Central memory CD8-positive, alpha-beta T cell (primary cell): Measurements from ENCODE around the gene TIMP1.

Experiments
- ATAC-seq: fragments of 150-1000 bp; cut with Tn5 transposase; replicated peaks from 2 replicates; pipeline ENCODE4 v1.10.0; 2022; ENCODE audit warnings: mild to moderate bottlenecking, moderate FRiP score, moderate number of reproducible peaks; ENCODE audit not compliant: poor library complexity, severe bottlenecking; ENCODE audit errors: extremely low read depth
- DNase-seq, 2 donors: peaks; one replicate each; pipeline ENCODE4 v3.0.0; 2021; ENCODE audit warnings: low spot score in 2 of 2
- H3K27ac Mint-ChIP-seq: one replicate; pipeline ENCODE4 v1.8.0; 2022; ENCODE audit warnings: low read depth, mild to moderate bottlenecking, moderate library complexity, mixed read lengths
- H3K27me3 Mint-ChIP-seq: one replicate; pipeline ENCODE4 v1.8.0; 2022; ENCODE audit warnings: mixed read lengths
- H3K36me3 Mint-ChIP-seq: one replicate; pipeline ENCODE4 v1.8.0; 2022; ENCODE audit warnings: mild to moderate bottlenecking, moderate library complexity, mixed read lengths; ENCODE audit not compliant: insufficient read depth
- H3K4me1 Mint-ChIP-seq: one replicate; pipeline ENCODE4 v1.8.0; 2022; ENCODE audit warnings: mixed read lengths
- H3K4me3 Mint-ChIP-seq: one replicate; pipeline ENCODE4 v1.8.0; 2022; ENCODE audit warnings: mild to moderate bottlenecking, moderate library complexity, mixed read lengths
- H3K9me3 Mint-ChIP-seq: one replicate; pipeline ENCODE4 v1.8.0; 2022; ENCODE audit warnings: mixed read lengths

TIMP1 gene

GRCh38 chrX:47581731-47582647 is at the start of gene TIMP1:
TSS of gene TIMP1 (plus strand) at chrX:47582436. CDS start at chrX:47583416, 980 bp downstream.
- peak within 1 kb of the TSS; percentile 62 for H3K27ac Mint-ChIP-seq
- peaks cover 27% of the 10 kb centered on the region for H3K4me1 Mint-ChIP-seq
- H3K27me3 Mint-ChIP-seq = no peaks in the 10 kb centered on the region
- peak within 1 kb of the TSS; percentile 72 for H3K4me3 Mint-ChIP-seq
- peak; percentile 93 for ATAC-seq
- peaks cover 1% of the 10 kb centered on the region for H3K36me3 Mint-ChIP-seq
- peak; percentile 43 to 46 for DNase-seq
- no peaks in the 10 kb centered on the region for H3K9me3 Mint-ChIP-seq

DNA sequence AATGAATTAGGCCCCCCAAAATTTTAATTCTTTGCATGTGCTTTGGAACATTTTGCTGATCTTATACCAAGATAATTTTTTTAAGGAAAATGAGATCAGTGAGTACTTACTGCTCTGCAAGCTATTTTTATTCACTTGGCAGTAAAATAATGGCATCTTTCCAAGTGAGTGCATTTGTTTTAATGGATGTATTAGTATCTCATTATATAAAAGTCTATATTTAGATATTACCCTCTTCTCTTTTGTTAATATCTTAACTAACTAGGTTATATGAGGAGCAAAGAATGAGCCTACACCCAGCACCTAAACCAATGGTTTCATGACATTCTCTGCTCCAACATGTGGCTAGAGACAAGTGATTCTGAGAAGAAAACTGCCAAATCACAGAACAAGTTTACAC is 42.4 kb upstream of the TIMP1 start:
- H3K27me3 Mint-ChIP-seq = no peaks in the 10 kb centered on the region
- no peaks in the 10 kb centered on the region for H3K9me3 Mint-ChIP-seq
- H3K4me3 Mint-ChIP-seq = no peak overlapping the region
- H3K4me1 Mint-ChIP-seq = no peaks in the 10 kb centered on the region
- H3K36me3 Mint-ChIP-seq = no peaks in the 10 kb centered on the region
- H3K27ac Mint-ChIP-seq = no peak overlapping the region
- DNase-seq (no peak), ATAC-seq (no peak)

DNA sequence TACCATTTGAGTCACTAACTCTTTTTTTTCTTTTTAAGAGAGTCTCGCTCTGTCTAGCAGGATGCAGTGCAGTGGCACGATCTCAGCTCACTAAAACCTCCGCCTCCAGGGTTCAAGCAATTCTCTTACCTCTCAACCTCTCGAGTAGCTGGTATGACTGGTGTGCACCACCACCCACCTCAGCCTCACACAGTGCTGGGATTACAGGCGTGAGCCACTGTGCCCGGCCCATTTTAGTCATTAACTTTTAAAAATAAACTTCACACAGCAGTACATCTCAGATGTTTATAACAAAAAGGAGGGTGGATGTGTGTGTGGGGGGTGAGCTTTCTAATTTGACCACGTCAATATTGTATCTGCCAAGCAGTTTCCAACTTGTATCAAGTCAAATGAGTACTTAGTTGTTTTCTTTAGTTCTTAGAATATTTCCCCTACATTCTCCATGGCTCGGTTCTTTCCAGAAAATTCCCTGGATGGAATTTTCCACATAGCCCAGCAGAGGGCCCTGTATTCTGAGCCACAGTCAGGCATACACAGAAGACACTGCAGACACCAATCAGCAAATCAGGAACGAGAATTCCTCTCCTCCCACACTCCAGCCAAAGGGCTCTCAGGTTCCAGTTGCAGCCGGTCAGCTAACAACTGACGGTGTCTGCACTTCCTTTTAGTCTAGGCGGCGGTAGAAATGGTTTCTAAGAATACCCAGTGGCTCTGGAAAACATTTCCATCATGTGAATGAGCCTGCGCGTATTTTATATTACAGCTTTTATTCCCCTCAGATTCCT is 41.3 kb upstream of the TIMP1 start:
- H3K27ac Mint-ChIP-seq = no peak overlapping the region
- no peak for DNase-seq

GRCh38 chrX:47543496-47543895 is 38.7 kb upstream of the TIMP1 start:
- no peak overlapping the region for H3K27ac Mint-ChIP-seq
- no peak overlapping the region for H3K4me3 Mint-ChIP-seq
- no peak for ATAC-seq
- H3K9me3 Mint-ChIP-seq = no peaks in the 10 kb centered on the region
- no peaks in the 10 kb centered on the region for H3K4me1 Mint-ChIP-seq
- no peak for DNase-seq
- H3K27me3 Mint-ChIP-seq = no peaks in the 10 kb centered on the region
- no peaks in the 10 kb centered on the region for H3K36me3 Mint-ChIP-seq

More for the DNA sequence above, 41.3 kb upstream of the TIMP1 start:
- Mint-ChIP-seq H3K4me3 (no peak overlapping the region), H3K36me3 (no peaks in the 10 kb centered on the region), H3K9me3 (no peaks in the 10 kb centered on the region), H3K27me3 (no peaks in the 10 kb centered on the region), H3K4me1 (no peaks in the 10 kb centered on the region)
- no peak for ATAC-seq

GRCh38 chrX:47556045-47556623 is 26.1 kb upstream of the TIMP1 start:
- DNase-seq (peak; percentile 58 to 74), ATAC-seq (peak; percentile 84)
- Mint-ChIP-seq H3K27me3 (no peaks in the 10 kb centered on the region), H3K27ac (peak overlapping the region; percentile 94), H3K9me3 (no peaks in the 10 kb centered on the region), H3K36me3 (peaks cover 6% of the 10 kb centered on the region), H3K4me1 (peaks cover 18% of the 10 kb centered on the region), H3K4me3 (peak overlapping the region; percentile 84)

DNA sequence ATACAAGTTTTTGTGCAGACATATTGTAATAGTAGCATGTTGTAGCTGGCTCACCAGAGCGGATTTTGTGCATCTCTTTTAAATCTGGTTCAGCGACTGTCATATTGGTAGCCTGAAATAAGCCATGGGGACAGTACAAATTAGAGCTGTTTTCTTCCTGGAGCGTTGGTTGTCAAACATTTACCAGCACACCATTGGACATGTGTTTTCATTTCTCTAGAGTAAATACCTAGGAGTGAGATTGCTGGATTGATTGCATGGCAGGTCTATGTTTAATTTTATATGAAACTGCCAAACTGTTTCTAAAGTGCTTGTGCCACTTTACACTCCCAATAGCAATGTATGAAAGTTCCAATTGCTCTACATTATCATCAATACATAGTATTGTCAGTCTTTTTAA is 23.8 kb upstream of the TIMP1 start:
- no peak overlapping the region for H3K4me3 Mint-ChIP-seq
- DNase-seq (no peak), ATAC-seq (no peak)
- no peaks in the 10 kb centered on the region for H3K9me3 Mint-ChIP-seq
- H3K36me3 Mint-ChIP-seq = peaks cover 22% of the 10 kb centered on the region
- H3K27me3 Mint-ChIP-seq = no peaks in the 10 kb centered on the region
- H3K4me1 Mint-ChIP-seq = peaks cover 25% of the 10 kb centered on the region
- no peak overlapping the region for H3K27ac Mint-ChIP-seq

DNA sequence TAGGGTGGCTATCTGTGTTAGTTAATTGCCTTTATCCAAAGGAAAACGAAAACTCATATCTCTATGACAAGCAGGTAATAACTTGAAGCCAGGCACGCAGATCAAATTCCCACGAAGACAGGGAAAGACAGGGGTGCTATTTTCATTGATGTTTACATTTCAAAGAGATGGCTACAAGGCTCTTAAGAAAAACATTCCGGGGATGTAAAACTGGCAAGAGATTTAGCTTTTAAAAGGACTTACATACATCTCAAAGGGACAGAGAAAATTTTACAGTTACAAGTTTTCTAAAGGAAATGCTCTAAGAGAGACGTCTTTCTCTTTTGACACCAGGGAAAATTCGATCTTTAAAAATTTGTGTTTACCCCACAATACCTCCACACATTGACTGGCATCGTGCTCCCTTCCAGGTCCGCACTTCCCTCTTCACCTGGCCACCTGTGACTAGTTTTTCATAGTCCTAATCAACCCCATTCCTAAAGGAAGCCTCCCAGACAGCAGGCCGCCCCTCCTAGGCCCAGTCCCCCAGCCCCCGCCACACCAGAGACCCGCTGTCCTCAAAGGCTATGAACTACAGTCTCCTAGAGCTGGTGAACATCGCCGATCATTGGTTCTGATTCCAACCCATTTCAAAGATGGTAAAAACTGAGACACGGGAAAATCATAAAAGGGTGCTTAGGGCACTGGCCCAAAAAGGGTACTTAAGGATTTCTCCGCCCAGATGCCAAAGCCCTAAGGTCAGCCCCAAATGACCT is 21.9 kb upstream of the TIMP1 start:
- peak overlapping the region; percentile 94 for H3K27ac Mint-ChIP-seq
- no peaks in the 10 kb centered on the region for H3K27me3 Mint-ChIP-seq
- ATAC-seq (no peak), DNase-seq (no peak)
- H3K4me1 Mint-ChIP-seq = peaks cover 35% of the 10 kb centered on the region
- peak overlapping the region; percentile 78 for H3K4me3 Mint-ChIP-seq
- H3K9me3 Mint-ChIP-seq = no peaks in the 10 kb centered on the region
- peaks cover 33% of the 10 kb centered on the region for H3K36me3 Mint-ChIP-seq

DNA sequence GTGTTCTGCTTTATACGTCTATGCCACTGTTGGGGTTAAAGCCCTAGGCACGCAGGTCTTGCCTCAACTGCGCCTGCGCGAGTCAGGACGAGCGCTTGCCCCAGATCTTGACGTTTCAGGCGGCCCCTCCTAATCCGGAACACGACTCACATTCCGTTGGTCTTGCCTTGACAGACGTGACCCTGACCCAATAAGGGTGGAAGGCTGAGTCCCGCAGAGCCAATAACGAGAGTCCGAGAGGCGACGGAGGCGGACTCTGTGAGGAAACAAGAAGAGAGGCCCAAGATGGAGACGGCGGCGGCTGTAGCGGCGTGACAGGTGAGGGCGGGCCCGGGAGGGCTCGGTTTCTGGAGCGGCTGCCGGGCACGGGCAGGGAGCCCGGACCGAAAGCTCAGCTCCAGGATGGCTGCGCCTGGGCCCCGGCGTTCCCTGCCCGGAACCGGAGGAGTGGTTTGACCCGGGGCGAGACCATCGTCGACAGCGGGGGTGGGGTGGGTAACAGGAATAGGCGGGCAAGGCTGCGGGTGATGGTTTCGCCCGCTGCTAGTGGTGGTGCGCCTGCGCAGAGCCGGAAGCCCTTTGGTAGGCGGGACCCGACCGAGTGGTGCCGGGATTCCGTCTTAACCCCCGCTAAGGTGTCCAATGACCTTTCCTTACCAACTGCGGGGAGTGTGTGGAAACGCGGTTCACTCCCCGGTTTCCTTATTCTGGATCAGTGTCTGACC is 21.1 kb upstream of the TIMP1 start, which contains the start of gene ARAF:
TSS of gene ARAF (plus strand) at position 272 of the 725 bp plus-strand sequence. CDS start 1,763 bp downstream, outside the sequence.
- peak; percentile 84 to 95 for DNase-seq
- Mint-ChIP-seq H3K36me3 (peaks cover 32% of the 10 kb centered on the region), H3K4me3 (peak within 1 kb of the TSS; percentile 78), H3K27ac (peak within 1 kb of the TSS; percentile 94), H3K4me1 (peaks cover 30% of the 10 kb centered on the region), H3K27me3 (no peaks in the 10 kb centered on the region), H3K9me3 (no peaks in the 10 kb centered on the region)
- ATAC-seq = peak; percentile 90

DNA sequence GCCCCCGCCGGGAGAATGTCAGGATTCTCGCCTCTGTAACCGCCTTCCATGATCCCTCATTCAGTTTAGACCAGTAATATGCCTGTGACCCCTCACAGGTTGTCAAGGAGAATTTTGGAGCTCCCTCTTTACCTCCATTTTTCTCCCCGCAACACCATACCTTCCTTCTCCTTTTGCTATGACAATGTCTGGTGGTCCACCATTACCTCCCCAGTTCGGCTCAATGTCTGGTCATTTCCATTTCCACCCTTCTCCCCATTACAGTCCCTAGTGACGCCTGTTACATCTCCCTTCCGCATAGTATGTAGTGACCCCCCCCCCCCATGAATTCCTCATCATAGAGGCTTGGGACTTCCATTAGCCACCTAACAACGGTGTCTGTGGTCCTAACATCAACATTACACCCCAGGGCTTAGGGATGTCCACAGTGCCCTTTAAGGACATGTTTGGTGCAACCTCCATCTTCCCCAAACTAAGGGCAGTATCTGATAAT is 20.5 kb upstream of the TIMP1 start:
- peaks cover 28% of the 10 kb centered on the region for H3K4me1 Mint-ChIP-seq
- H3K36me3 Mint-ChIP-seq = peaks cover 31% of the 10 kb centered on the region
- ATAC-seq (no peak), DNase-seq (no peak)
- H3K27me3 Mint-ChIP-seq = no peaks in the 10 kb centered on the region
- peak overlapping the region; percentile 78 for H3K4me3 Mint-ChIP-seq
- peak overlapping the region; percentile 94 for H3K27ac Mint-ChIP-seq
- H3K9me3 Mint-ChIP-seq = no peaks in the 10 kb centered on the region

DNA sequence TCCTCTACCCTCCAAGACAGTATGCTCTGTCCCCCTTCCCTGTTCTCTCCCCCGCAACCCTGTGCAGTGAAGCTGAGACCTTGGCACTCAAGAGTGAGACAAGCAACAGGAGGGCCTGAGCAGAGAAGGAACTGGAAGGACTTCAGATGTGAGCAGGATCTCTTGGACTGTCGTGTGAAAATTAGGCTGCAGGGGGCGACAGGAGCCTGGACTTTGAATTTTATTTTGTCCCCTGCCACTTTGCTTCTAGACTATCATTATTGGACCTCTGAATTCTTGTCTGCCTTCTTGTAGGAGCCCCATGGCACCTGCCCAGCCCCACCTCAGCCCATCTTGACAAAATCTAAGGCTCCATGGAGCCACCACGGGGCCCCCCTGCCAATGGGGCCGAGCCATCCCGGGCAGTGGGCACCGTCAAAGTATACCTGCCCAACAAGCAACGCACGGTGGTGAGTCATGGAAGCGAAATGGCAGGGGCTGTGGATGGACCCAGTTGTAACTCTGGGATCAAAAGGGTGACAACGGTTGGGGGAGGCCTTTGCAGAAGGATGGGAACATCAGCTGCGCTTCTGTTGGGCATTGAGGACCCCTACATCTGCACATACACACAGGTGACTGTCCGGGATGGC is 19.5 kb upstream of the TIMP1 start:
- Mint-ChIP-seq H3K4me3 (peak overlapping the region; percentile 78), H3K27me3 (no peaks in the 10 kb centered on the region), H3K36me3 (peaks cover 36% of the 10 kb centered on the region), H3K4me1 (peaks cover 29% of the 10 kb centered on the region), H3K9me3 (no peaks in the 10 kb centered on the region), H3K27ac (no peak overlapping the region)
- no peak for DNase-seq
- no peak for ATAC-seq

- no peak for DNase-seq
- H3K27me3 Mint-ChIP-seq = no peaks in the 10 kb centered on the region
- no peaks in the 10 kb centered on the region for H3K9me3 Mint-ChIP-seq
- H3K4me1 Mint-ChIP-seq = peaks cover 30% of the 10 kb centered on the region
- H3K4me3 Mint-ChIP-seq = peak overlapping the region; percentile 48
- H3K27ac Mint-ChIP-seq = peak overlapping the region; percentile 53
- ATAC-seq = no peak
- H3K36me3 Mint-ChIP-seq = peaks cover 44% of the 10 kb centered on the region
Measured at GRCh38 chrX:47563801-47564315, 18.4 kb upstream of the TIMP1 start.
